Keratinocyte (primary cell): ENCODE data around the gene COG4.

Source experiments
- EZH2 ChIP-seq: IDR thresholded peaks from one replicate; pipeline ENCODE4 v1.6.1; 2012; ENCODE audit warnings: inconsistent platforms, mild to moderate bottlenecking, low read length, moderate library complexity
- TF ChIP-seq, protein P1 (sequence below), 3 experiments: IDR thresholded peaks in 1 of 3; conservative IDR thresholded peaks in 1 of 3; optimal IDR thresholded peaks in 1 of 3; 2 replicates in 2 of 3; 3 replicates in 1 of 3; pipeline versions ENCODE3 to v1.5.1; 2011; ENCODE audit warnings: low read length in 3 of 3, mild to moderate bottlenecking in 3 of 3, moderate library complexity in 2 of 3, control low read depth in 1 of 3, inconsistent platforms in 1 of 3; ENCODE audit not compliant: insufficient read depth in 2 of 3; ENCODE audit errors: extremely low read depth in 1 of 3

- TF ChIP-seq, protein P1, sequence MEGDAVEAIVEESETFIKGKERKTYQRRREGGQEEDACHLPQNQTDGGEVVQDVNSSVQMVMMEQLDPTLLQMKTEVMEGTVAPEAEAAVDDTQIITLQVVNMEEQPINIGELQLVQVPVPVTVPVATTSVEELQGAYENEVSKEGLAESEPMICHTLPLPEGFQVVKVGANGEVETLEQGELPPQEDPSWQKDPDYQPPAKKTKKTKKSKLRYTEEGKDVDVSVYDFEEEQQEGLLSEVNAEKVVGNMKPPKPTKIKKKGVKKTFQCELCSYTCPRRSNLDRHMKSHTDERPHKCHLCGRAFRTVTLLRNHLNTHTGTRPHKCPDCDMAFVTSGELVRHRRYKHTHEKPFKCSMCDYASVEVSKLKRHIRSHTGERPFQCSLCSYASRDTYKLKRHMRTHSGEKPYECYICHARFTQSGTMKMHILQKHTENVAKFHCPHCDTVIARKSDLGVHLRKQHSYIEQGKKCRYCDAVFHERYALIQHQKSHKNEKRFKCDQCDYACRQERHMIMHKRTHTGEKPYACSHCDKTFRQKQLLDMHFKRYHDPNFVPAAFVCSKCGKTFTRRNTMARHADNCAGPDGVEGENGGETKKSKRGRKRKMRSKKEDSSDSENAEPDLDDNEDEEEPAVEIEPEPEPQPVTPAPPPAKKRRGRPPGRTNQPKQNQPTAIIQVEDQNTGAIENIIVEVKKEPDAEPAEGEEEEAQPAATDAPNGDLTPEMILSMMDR (optimal IDR thresholded peaks at IDR 0.05 in 1 of 3, IDR thresholded peaks at IDR 0.05 in 1 of 3, conservative IDR thresholded peaks at IDR 0.05 in 1 of 3; ENCODE audit: extremely low read depth in 1 of 3, insufficient read depth in 2 of 3, low read length in 3 of 3) = no peak
- TF ChIP-seq EZH2 = no peak
Measured at GRCh38 chr16:70563636-70564035, 40.3 kb upstream of the COG4 start.
